ENCODE data around the gene GIGYF2.

The GIGYF2 gene

GRCh38 chr2:232861353-232861752 is 164.2 kb downstream of the GIGYF2 start:
- H3K36me3 ChIP-seq (ENCODE audit: control insufficient read depth, insufficient read depth, low read length): peaks cover 43% of the 10 kb centered on the region
- no peaks in the 10 kb centered on the region for H3K4me1 ChIP-seq (ENCODE audit: control insufficient read depth, insufficient read depth, low read length, poor library complexity, severe bottlenecking)
- H3K27ac ChIP-seq (ENCODE audit: low read depth, low read length, severe bottlenecking): no peak overlapping the region
- WGBS, 2 experiments (ENCODE audit: insufficient coverage in 2 of 2): 96% methylated on average over 3 of the region's 5 CpGs; no CpG with 5 or more reads in 1 of the 2 experiments
- no peak overlapping the region for H3K4me3 ChIP-seq (ENCODE audit: extremely low read depth, insufficient read depth, low read length, poor library complexity, severe bottlenecking)
- no peaks in the 10 kb centered on the region for H3K9me3 ChIP-seq (ENCODE audit: control insufficient read depth, low read length)

- Histone ChIP-seq H3K36me3 (ENCODE audit: control insufficient read depth, insufficient read depth, low read length) (peaks cover 17% of the 10 kb centered on the region), H3K9me3 (ENCODE audit: control insufficient read depth, low read length) (no peaks in the 10 kb centered on the region), H3K4me1 (ENCODE audit: control insufficient read depth, insufficient read depth, low read length, poor library complexity, severe bottlenecking) (no peaks in the 10 kb centered on the region), H3K4me3 (ENCODE audit: extremely low read depth, insufficient read depth, low read length, poor library complexity, severe bottlenecking) (no peak overlapping the region), H3K27ac (ENCODE audit: low read depth, low read length, severe bottlenecking) (no peak overlapping the region)
- WGBS, 2 experiments (ENCODE audit: insufficient coverage in 2 of 2): 83 to 100% methylated on average over 1 to 2 of the region's 2 CpGs
Measured at GRCh38 chr2:232863996-232864395, 166.9 kb downstream of the GIGYF2 start.

- no CpG with 5 or more reads among the region's 1 CpG for WGBS, 2 experiments (ENCODE audit: insufficient coverage in 2 of 2)
- no peak overlapping the region for H3K27ac ChIP-seq (ENCODE audit: low read depth, low read length, severe bottlenecking)
- no peaks in the 10 kb centered on the region for H3K9me3 ChIP-seq (ENCODE audit: control insufficient read depth, low read length)
- H3K36me3 ChIP-seq (ENCODE audit: control insufficient read depth, insufficient read depth, low read length): peaks cover 10% of the 10 kb centered on the region
- H3K4me1 ChIP-seq (ENCODE audit: control insufficient read depth, insufficient read depth, low read length, poor library complexity, severe bottlenecking): no peaks in the 10 kb centered on the region
- H3K4me3 ChIP-seq (ENCODE audit: extremely low read depth, insufficient read depth, low read length, poor library complexity, severe bottlenecking): no peak overlapping the region
Measured at GRCh38 chr2:232865165-232865564, 168.0 kb downstream of the GIGYF2 start.

- 97% methylated on average over 4 of the region's 4 CpGs; no CpG with 5 or more reads in 1 of the 2 experiments for WGBS, 2 experiments (ENCODE audit: insufficient coverage in 2 of 2)
- Histone ChIP-seq H3K36me3 (ENCODE audit: control insufficient read depth, insufficient read depth, low read length) (peaks cover 3% of the 10 kb centered on the region), H3K9me3 (ENCODE audit: control insufficient read depth, low read length) (no peaks in the 10 kb centered on the region)
Measured at GRCh38 chr2:232866104-232866503, 169.0 kb downstream of the GIGYF2 start.

GRCh38 chr2:232869138-232870017 is 172.2 kb downstream of the GIGYF2 start:
- Histone ChIP-seq H3K36me3 (ENCODE audit: control insufficient read depth, insufficient read depth, low read length) (no peaks in the 10 kb centered on the region), H3K27ac (ENCODE audit: low read depth, low read length, severe bottlenecking) (no peak overlapping the region), H3K9me3 (ENCODE audit: control insufficient read depth, low read length) (no peaks in the 10 kb centered on the region), H3K4me1 (ENCODE audit: control insufficient read depth, insufficient read depth, low read length, poor library complexity, severe bottlenecking) (no peaks in the 10 kb centered on the region), H3K4me3 (ENCODE audit: extremely low read depth, insufficient read depth, low read length, poor library complexity, severe bottlenecking) (no peak overlapping the region)
- WGBS, 2 experiments (ENCODE audit: insufficient coverage in 2 of 2): 74 to 77% methylated on average over 12 to 14 of the region's 15 CpGs

More at GRCh38 chr2:232866104-232866503, 169.0 kb downstream of the GIGYF2 start:
- no peaks in the 10 kb centered on the region for H3K4me1 ChIP-seq (ENCODE audit: control insufficient read depth, insufficient read depth, low read length, poor library complexity, severe bottlenecking)
- H3K4me3 ChIP-seq (ENCODE audit: extremely low read depth, insufficient read depth, low read length, poor library complexity, severe bottlenecking): no peak overlapping the region
- H3K27ac ChIP-seq (ENCODE audit: low read depth, low read length, severe bottlenecking): no peak overlapping the region

- Histone ChIP-seq H3K4me3 (ENCODE audit: extremely low read depth, insufficient read depth, low read length, poor library complexity, severe bottlenecking) (no peak within 1 kb of the TSS), H3K36me3 (ENCODE audit: control insufficient read depth, insufficient read depth, low read length) (no peaks in the 10 kb centered on the region), H3K9me3 (ENCODE audit: control insufficient read depth, low read length) (no peaks in the 10 kb centered on the region), H3K27ac (ENCODE audit: low read depth, low read length, severe bottlenecking) (no peak within 1 kb of the TSS), H3K4me1 (ENCODE audit: control insufficient read depth, insufficient read depth, low read length, poor library complexity, severe bottlenecking) (no peaks in the 10 kb centered on the region)
- WGBS, 2 experiments (ENCODE audit: insufficient coverage in 2 of 2): 93 to 94% methylated on average over 16 of the region's 21 CpGs
Measured at GRCh38 chr2:232870018-232870765, 173.1 kb downstream of the GIGYF2 start, which contains the start of gene SNORC. SNORC (plus strand) TSS chr2:232870264; CDS start chr2:232870342, 78 bp downstream.

GRCh38 chr2:232870766-232871371 is 173.7 kb downstream of the GIGYF2 start:
- Histone ChIP-seq H3K9me3 (ENCODE audit: control insufficient read depth, low read length) (no peaks in the 10 kb centered on the region), H3K4me1 (ENCODE audit: control insufficient read depth, insufficient read depth, low read length, poor library complexity, severe bottlenecking) (no peaks in the 10 kb centered on the region), H3K27ac (ENCODE audit: low read depth, low read length, severe bottlenecking) (no peak overlapping the region), H3K36me3 (ENCODE audit: control insufficient read depth, insufficient read depth, low read length) (no peaks in the 10 kb centered on the region), H3K4me3 (ENCODE audit: extremely low read depth, insufficient read depth, low read length, poor library complexity, severe bottlenecking) (no peak overlapping the region)
- 87 to 90% methylated on average over 11 to 17 of the region's 17 CpGs for WGBS, 2 experiments (ENCODE audit: insufficient coverage in 2 of 2)

- Histone ChIP-seq H3K4me3 (ENCODE audit: extremely low read depth, insufficient read depth, low read length, poor library complexity, severe bottlenecking) (no peak overlapping the region), H3K9me3 (ENCODE audit: control insufficient read depth, low read length) (no peaks in the 10 kb centered on the region), H3K4me1 (ENCODE audit: control insufficient read depth, insufficient read depth, low read length, poor library complexity, severe bottlenecking) (no peaks in the 10 kb centered on the region), H3K36me3 (ENCODE audit: control insufficient read depth, insufficient read depth, low read length) (no peaks in the 10 kb centered on the region), H3K27ac (ENCODE audit: low read depth, low read length, severe bottlenecking) (no peak overlapping the region)
- 93% methylated on average over 10 to 13 of the region's 15 CpGs for WGBS, 2 experiments (ENCODE audit: insufficient coverage in 2 of 2)
Measured at GRCh38 chr2:232871418-232871834, 174.3 kb downstream of the GIGYF2 start.

- Histone ChIP-seq H3K4me3 (ENCODE audit: extremely low read depth, insufficient read depth, low read length, poor library complexity, severe bottlenecking) (no peak overlapping the region), H3K27ac (ENCODE audit: low read depth, low read length, severe bottlenecking) (no peak overlapping the region), H3K9me3 (ENCODE audit: control insufficient read depth, low read length) (no peaks in the 10 kb centered on the region), H3K4me1 (ENCODE audit: control insufficient read depth, insufficient read depth, low read length, poor library complexity, severe bottlenecking) (no peaks in the 10 kb centered on the region), H3K36me3 (ENCODE audit: control insufficient read depth, insufficient read depth, low read length) (no peaks in the 10 kb centered on the region)
- 92 to 93% methylated on average over 13 to 16 of the region's 22 CpGs for WGBS, 2 experiments (ENCODE audit: insufficient coverage in 2 of 2)
Measured at GRCh38 chr2:232871835-232872736, 175.0 kb downstream of the GIGYF2 start.

- Histone ChIP-seq H3K27ac (ENCODE audit: low read depth, low read length, severe bottlenecking) (no peak overlapping the region), H3K36me3 (ENCODE audit: control insufficient read depth, insufficient read depth, low read length) (no peaks in the 10 kb centered on the region), H3K4me1 (ENCODE audit: control insufficient read depth, insufficient read depth, low read length, poor library complexity, severe bottlenecking) (no peaks in the 10 kb centered on the region), H3K9me3 (ENCODE audit: control insufficient read depth, low read length) (no peaks in the 10 kb centered on the region), H3K4me3 (ENCODE audit: extremely low read depth, insufficient read depth, low read length, poor library complexity, severe bottlenecking) (no peak overlapping the region)
- 90 to 95% methylated on average over 6 to 9 of the region's 9 CpGs for WGBS, 2 experiments (ENCODE audit: insufficient coverage in 2 of 2)
Measured at GRCh38 chr2:232872826-232873225, 175.7 kb downstream of the GIGYF2 start.

Measured in mesodermal cell (in vitro differentiated cells).